T-cell (primary cell): Measurements from ENCODE around the gene CACNA2D4. TPM values are rescaled to one million over a fixed set of nuclear protein-coding genes. Genes with fewer than 3 reads are reported as not detected.

ENCODE experiments used
- ATAC-seq, 4 experiments: fragments of 200-7000 bp in 3 of 4; fragments of 150-1000 bp in 1 of 4; cut with Tn5 transposase; replicated peaks in 1 of 4; 1 replicate in 3 of 4; 2 replicates in 1 of 4; pipeline ENCODE4 v1.10.0; 2021; ENCODE audit warnings: moderate library complexity in 3 of 4, mild to moderate bottlenecking in 2 of 4, moderate number of reproducible peaks in 1 of 4
- CTCF ChIA-PET, 2 donors: fragments of 300-600 bp; sonication (Branson Sonifier 250); formaldehyde crosslinking; loops; one replicate each; lab custom pipeline; 2022; ENCODE audit warnings: antibody characterized with exemption in 2 of 2; lab: Charles Lee
- POLR2A ChIA-PET, 2 donors: fragments of 300-600 bp; sonication (Branson Sonifier 250); formaldehyde crosslinking; loops; one replicate each; lab custom pipeline; 2022; ENCODE audit warnings: antibody characterized with exemption in 2 of 2; lab: Charles Lee
- DNase-seq, 35 experiments: peaks; one replicate each; pipeline versions ENCODE4 v3.0.0 to v3.0.0-alpha.2; 2013 to 2023
- H3K27ac ChIP-seq: one replicate; pipeline ENCODE4 v1.5.1; 2013; ENCODE audit warnings: low read length
- H3K27me3 ChIP-seq, 2 experiments: replicated peaks in 1 of 2; 1 replicate in 1 of 2; 2 replicates in 1 of 2; pipeline versions ENCODE4 v1.6.1 to v1.7.0; 2013; ENCODE audit warnings: low read length in 1 of 2, mixed read lengths in 1 of 2; ENCODE audit not compliant: control insufficient read depth in 2 of 2, insufficient read depth in 2 of 2; ENCODE audit errors: extremely low read depth in 1 of 2
- H3K36me3 ChIP-seq, 2 donors: 1 replicate in 1 of 2; 2 replicates in 1 of 2; pipeline versions ENCODE4 v1.6.1 to v1.7.0; 2013; ENCODE audit warnings: low read length in 1 of 2; ENCODE audit not compliant: control insufficient read depth in 2 of 2, insufficient read depth in 1 of 2; ENCODE audit errors: extremely low read depth in 1 of 2
- H3K4me1 ChIP-seq, 2 experiments: 1 replicate in 1 of 2; 2 replicates in 1 of 2; pipeline versions ENCODE4 v1.6.1 to v1.7.0; 2013; ENCODE audit warnings: low read length in 2 of 2, mixed read lengths in 1 of 2; ENCODE audit not compliant: insufficient read depth in 2 of 2, control insufficient read depth in 1 of 2; ENCODE audit errors: extremely low read depth in 1 of 2
- H3K4me3 ChIP-seq, 2 donors: 1 replicate in 1 of 2; 2 replicates in 1 of 2; pipeline versions ENCODE4 v1.5.1 to v1.7.0; 2013; ENCODE audit warnings: mild to moderate bottlenecking in 2 of 2, low read length in 1 of 2, moderate library complexity in 1 of 2; ENCODE audit not compliant: control insufficient read depth in 1 of 2; ENCODE audit errors: extremely low read depth in 1 of 2
- H3K9me3 ChIP-seq: 2 replicates; pipeline ENCODE4 v1.7.0; 2013
- H3K27ac Mint-ChIP-seq, 2 donors: one replicate each; pipeline ENCODE4 v1.8.0; 2020 to 2021; ENCODE audit warnings: mild to moderate bottlenecking in 2 of 2, mixed read lengths in 2 of 2
- H3K27me3 Mint-ChIP-seq, 2 donors: one replicate each; pipeline ENCODE4 v1.8.0; 2021 to 2022; ENCODE audit warnings: mixed read lengths in 2 of 2
- H3K36me3 Mint-ChIP-seq: one replicate; pipeline ENCODE4 v1.8.0; 2021; ENCODE audit warnings: mixed read lengths
- H3K4me1 Mint-ChIP-seq, 3 donors: one replicate each; pipeline ENCODE4 v1.8.0; 2020 to 2022; ENCODE audit warnings: mixed read lengths in 3 of 3, mild to moderate bottlenecking in 1 of 3
- H3K4me3 Mint-ChIP-seq, 3 donors: one replicate each; pipeline ENCODE4 v1.8.0; 2020 to 2022; ENCODE audit warnings: mild to moderate bottlenecking in 3 of 3, mixed read lengths in 3 of 3, moderate library complexity in 3 of 3
- H3K9me3 Mint-ChIP-seq, 3 donors: one replicate each; pipeline ENCODE4 v1.8.0; 2020 to 2022; ENCODE audit warnings: mixed read lengths in 3 of 3
- WGBS: methylation state at CpG from one replicate; pipeline ENCODE4 v1.1.5; 2013; ENCODE audit warnings: missing lambda C conversion rate; ENCODE audit not compliant: insufficient coverage; 5-methylcytosine and 5-hydroxymethylcytosine counted together
- total RNA-seq, 35 experiments: library from RNA in 6 of 35; stranded (reverse) in 6 of 35; fragments of 120-200 nt in 1 of 35; gene quantifications; one replicate each; pipeline versions ENCODE4 v1.2.1 to v1.2.4 and lab custom pipeline; 2013 to 2026

CACNA2D4 gene
- total RNA-seq, 5 donors from 2014 or later (not counting 1 experiment from before 2014, with no cell fraction given): 10.2 to 14.8 (median 12.1) TPM

DNA sequence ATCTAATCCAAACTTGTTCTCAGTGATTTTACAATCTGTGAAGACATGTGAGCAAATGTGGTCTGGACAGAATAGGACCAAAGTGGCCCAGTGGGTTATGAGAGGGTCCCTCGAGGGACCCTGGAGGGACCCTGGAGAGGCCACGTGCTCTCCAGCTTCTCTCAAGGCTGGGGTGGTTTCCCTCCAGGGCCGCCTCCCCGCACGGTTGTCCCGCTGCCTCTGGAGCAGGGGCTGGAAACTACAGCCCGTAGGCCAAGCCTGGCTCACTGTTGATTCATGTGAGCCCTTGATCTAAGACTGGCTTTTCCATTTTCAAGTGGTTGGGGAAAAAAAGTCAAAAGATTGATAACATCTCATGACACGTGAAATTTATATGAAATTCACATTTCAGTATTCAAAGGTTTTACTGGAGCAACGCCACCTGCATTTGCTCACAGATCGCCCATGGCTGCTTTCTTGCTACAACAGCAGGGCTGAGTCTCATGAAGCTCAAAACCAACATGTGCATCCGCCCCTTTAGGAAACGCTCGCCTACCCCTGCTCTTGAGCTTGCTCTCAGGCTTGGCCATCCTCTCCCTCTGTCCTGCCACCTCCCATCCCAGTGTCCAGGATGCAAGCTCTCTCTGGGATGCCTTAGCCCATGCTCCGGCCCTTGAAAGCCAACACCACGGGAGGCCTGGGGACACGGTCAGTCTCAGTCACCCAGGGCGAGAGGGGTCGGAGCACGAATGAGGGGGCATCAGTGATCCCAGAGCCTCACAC lies 110.2 kb downstream of the CACNA2D4 start:
- POLR2A ChIA-PET: no interaction called here
- CTCF ChIA-PET: interaction anchor here in 1 of 2 donors (1.3 kb wide), 1 partner anchor 132 kb away, joined by 4 read pairs; no protein-coding TSS in a partner anchor
- H3K4me1 Mint-ChIP-seq: peaks cover 13 to 32% (median 15%) of the 10 kb centered on the region in 3 donors
- H3K27ac Mint-ChIP-seq: no peak overlapping the region
- H3K36me3 ChIP-seq: no peaks in the 10 kb centered on the region
- no peaks in the 10 kb centered on the region for H3K9me3 ChIP-seq
- no peak overlapping the region for H3K4me3 ChIP-seq
- H3K4me1 ChIP-seq: peaks cover 2 to 56% of the 10 kb centered on the region in 2 experiments
- H3K27me3 ChIP-seq: no peaks in the 10 kb centered on the region
- no peak overlapping the region for H3K4me3 Mint-ChIP-seq
- 84% methylated on average over 9 of the region's 19 CpGs for WGBS
- DNase-seq (no peak), ATAC-seq (no peak)
- H3K9me3 Mint-ChIP-seq: peaks cover 0 to 4% (median 0%) of the 10 kb centered on the region in 3 donors
- no peaks in the 10 kb centered on the region for H3K27me3 Mint-ChIP-seq
- peak overlapping the region; percentile 31 for H3K27ac ChIP-seq
- H3K36me3 Mint-ChIP-seq: peaks cover 3% of the 10 kb centered on the region

GRCh38 chr12:1807087-1807860 lies 111.2 kb downstream of the CACNA2D4 start:
- DNase-seq: no peak
- Histone ChIP-seq H3K27ac (no peak overlapping the region), H3K4me3 (no peak overlapping the region), H3K36me3 (no peaks in the 10 kb centered on the region), H3K27me3 (no peaks in the 10 kb centered on the region), H3K9me3 (no peaks in the 10 kb centered on the region), H3K4me1 (peaks cover 2 to 54% of the 10 kb centered on the region in 2 experiments)
- no peak overlapping the region for H3K4me3 Mint-ChIP-seq
- ATAC-seq: no peak
- peaks cover 0 to 4% (median 0%) of the 10 kb centered on the region in 3 donors for H3K9me3 Mint-ChIP-seq
- CTCF ChIA-PET: interaction anchor here (0.7 to 1.3 kb wide), 2 partner anchors 132 to 164 kb away, joined by 3 to 4 read pairs; no protein-coding TSS in a partner anchor
- POLR2A ChIA-PET: no interaction called here
- H3K27me3 Mint-ChIP-seq: no peaks in the 10 kb centered on the region
- H3K36me3 Mint-ChIP-seq: peaks cover 3% of the 10 kb centered on the region
- H3K4me1 Mint-ChIP-seq: peaks cover 9 to 30% (median 15%) of the 10 kb centered on the region in 3 donors
- no peak overlapping the region for H3K27ac Mint-ChIP-seq
- 88% methylated on average over 8 of the region's 15 CpGs for WGBS

DNA sequence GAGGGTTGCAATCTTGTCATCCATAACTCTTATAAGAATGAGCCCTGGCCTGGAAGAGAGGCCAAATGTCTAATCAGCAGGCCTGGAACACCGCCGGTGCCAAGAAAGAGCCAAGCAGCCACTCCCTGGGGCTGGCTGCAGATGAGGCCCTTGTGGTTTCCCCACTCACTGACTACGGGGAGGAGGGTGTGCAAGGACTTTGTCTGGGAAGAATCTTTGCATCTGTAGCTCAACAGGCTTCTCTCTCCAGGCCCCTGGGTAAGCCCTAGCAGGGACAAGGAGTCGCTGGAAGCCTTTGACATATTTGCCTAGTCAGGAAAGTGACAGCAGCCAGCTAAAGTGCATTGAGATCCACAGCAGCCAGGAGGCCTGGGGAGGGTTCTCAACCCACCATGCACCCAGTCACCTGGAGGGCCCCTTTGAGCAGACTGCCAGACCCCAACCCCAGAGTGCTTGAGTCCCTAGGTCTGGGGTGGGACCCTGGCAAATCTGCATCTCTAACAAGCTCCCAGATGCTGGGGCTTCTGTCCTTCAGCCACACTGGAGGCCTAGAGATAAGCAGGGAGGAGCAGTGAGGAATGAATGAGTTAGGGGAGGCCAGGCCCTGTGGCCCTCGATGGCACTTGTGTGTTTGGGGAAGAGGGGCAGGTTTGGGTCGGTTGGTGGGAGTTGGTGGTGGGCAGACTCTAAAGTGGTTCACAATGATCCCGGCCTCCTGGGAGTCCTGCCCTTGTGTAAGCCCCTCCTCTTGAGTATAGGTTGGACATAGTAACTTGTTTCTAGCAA lies 112.0 kb downstream of the CACNA2D4 start:
- CTCF ChIA-PET: interaction anchor here in 1 of 2 donors (0.7 kb wide), 1 partner anchor 134 kb away, joined by 3 read pairs; no protein-coding TSS in a partner anchor
- WGBS: 97% methylated on average over 4 of the region's 7 CpGs
- peaks cover 0 to 4% (median 0%) of the 10 kb centered on the region in 3 donors for H3K9me3 Mint-ChIP-seq
- no peak for DNase-seq
- H3K9me3 ChIP-seq: no peaks in the 10 kb centered on the region
- no peak for ATAC-seq
- no peaks in the 10 kb centered on the region for H3K27me3 Mint-ChIP-seq
- H3K36me3 Mint-ChIP-seq: peaks cover 3% of the 10 kb centered on the region
- no peak overlapping the region for H3K4me3 Mint-ChIP-seq
- H3K27ac ChIP-seq: no peak overlapping the region
- H3K4me1 Mint-ChIP-seq: peaks cover 9 to 28% (median 13%) of the 10 kb centered on the region in 3 donors
- peak overlapping the region in 1 of 2 donors; percentile 64 for H3K27ac Mint-ChIP-seq
- no peak overlapping the region for H3K4me3 ChIP-seq
- H3K4me1 ChIP-seq: peaks cover 2 to 46% of the 10 kb centered on the region in 2 experiments
- no peaks in the 10 kb centered on the region for H3K27me3 ChIP-seq
- no peaks in the 10 kb centered on the region for H3K36me3 ChIP-seq
- POLR2A ChIA-PET: no interaction called here

GRCh38 chr12:1805441-1806081 lies 112.9 kb downstream of the CACNA2D4 start:
- H3K4me3 Mint-ChIP-seq: no peak overlapping the region
- Histone ChIP-seq H3K9me3 (no peaks in the 10 kb centered on the region), H3K4me1 (peaks cover 2 to 37% of the 10 kb centered on the region in 2 experiments), H3K27me3 (no peaks in the 10 kb centered on the region), H3K27ac (no peak overlapping the region), H3K4me3 (no peak overlapping the region), H3K36me3 (no peaks in the 10 kb centered on the region)
- ATAC-seq: no peak
- H3K36me3 Mint-ChIP-seq: peaks cover 3% of the 10 kb centered on the region
- peak in 1 of 35 experiments; percentile 23 for DNase-seq
- H3K27ac Mint-ChIP-seq: peak overlapping the region in 1 of 2 donors; percentile 15
- ChIA-PET CTCF (interaction anchor here in 1 of 2 donors (0.6 to 0.7 kb wide), 2 partner anchors 135 kb away, joined by 3 read pairs; no protein-coding TSS in a partner anchor), POLR2A (no interaction called here)
- peaks cover 0 to 4% (median 0%) of the 10 kb centered on the region in 3 donors for H3K9me3 Mint-ChIP-seq
- H3K27me3 Mint-ChIP-seq: no peaks in the 10 kb centered on the region
- H3K4me1 Mint-ChIP-seq: peaks cover 8 to 24% (median 9%) of the 10 kb centered on the region in 3 donors
- 95% methylated on average over 16 of the region's 16 CpGs for WGBS

- Mint-ChIP-seq H3K27me3 (no peaks in the 10 kb centered on the region), H3K9me3 (peaks cover 0 to 4% (median 0%) of the 10 kb centered on the region in 3 donors), H3K27ac (peak overlapping the region; percentile 80 to 87), H3K4me1 (peaks cover 7 to 15% (median 9%) of the 10 kb centered on the region in 3 donors), H3K4me3 (peak overlapping the region in 1 of 3 donors; percentile 17), H3K36me3 (peaks cover 3% of the 10 kb centered on the region)
- ATAC-seq: peak; percentile 88 to 100 (median 94)
- peak overlapping the region; percentile 40 for H3K27ac ChIP-seq
- peaks cover 2 to 29% of the 10 kb centered on the region in 2 experiments for H3K4me1 ChIP-seq
- H3K9me3 ChIP-seq: no peaks in the 10 kb centered on the region
- peak; percentile 62 to 92 (median 83) for DNase-seq
- 71% methylated on average over 15 of the region's 25 CpGs for WGBS
- CTCF ChIA-PET: no interaction called here
- no peaks in the 10 kb centered on the region for H3K27me3 ChIP-seq
- H3K36me3 ChIP-seq: no peaks in the 10 kb centered on the region
- H3K4me3 ChIP-seq: peak overlapping the region in 1 of 2 donors; percentile 5
- POLR2A ChIA-PET: interaction anchor here in 1 of 2 donors (0.5 to 0.6 kb wide), 2 partner anchors 817 to 855 kb away, joined by 3 read pairs; partner anchors contain the start of gene RAD52
These were observed 113.7 kb downstream of the CACNA2D4 start for GRCh38 chr12:1804545-1805332.
